ENCODE measurements around the gene SMAD4.

DNA sequence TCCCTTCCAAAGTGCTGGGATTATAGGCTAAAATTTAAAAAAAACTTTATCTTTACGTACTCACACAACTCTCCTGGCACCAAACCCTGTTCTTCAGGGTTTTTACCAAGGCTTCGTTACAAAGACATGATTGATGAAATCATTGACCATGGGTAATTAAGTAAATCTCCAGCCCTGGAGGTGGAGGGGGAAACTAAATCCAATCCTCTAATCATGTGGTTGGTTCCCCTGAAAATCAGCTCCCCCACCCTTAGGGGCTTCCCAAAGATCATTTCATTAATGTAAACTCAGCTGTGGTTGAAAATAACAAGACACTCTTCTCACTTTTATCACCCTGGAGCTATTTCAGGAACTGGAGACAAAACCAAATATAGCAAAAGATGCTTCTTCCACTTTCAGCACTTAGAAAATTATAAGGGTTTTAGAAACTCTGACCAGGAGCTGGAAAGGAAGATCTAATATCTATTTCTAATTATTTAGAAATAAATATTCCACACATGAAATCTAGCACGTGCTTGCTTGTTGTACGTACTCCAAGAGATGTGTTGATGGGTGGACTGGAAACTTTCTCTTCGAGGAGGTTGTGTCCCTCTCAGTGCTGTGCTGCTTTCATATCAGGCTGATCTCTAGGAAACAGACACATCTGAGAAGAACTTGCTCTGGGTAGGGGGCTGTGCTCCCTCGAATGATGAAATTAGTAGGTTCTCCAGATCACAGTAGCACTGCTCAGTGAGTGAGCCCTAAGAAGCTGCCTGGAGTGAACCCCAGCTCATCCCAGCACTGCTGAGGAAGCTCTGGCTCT, 67.2 kb downstream of the SMAD4 start:
- no peak for TF ChIP-seq POLR2AphosphoS5 (IDR thresholded peaks at IDR 0.05)
- TF ChIP-seq, protein P1, sequence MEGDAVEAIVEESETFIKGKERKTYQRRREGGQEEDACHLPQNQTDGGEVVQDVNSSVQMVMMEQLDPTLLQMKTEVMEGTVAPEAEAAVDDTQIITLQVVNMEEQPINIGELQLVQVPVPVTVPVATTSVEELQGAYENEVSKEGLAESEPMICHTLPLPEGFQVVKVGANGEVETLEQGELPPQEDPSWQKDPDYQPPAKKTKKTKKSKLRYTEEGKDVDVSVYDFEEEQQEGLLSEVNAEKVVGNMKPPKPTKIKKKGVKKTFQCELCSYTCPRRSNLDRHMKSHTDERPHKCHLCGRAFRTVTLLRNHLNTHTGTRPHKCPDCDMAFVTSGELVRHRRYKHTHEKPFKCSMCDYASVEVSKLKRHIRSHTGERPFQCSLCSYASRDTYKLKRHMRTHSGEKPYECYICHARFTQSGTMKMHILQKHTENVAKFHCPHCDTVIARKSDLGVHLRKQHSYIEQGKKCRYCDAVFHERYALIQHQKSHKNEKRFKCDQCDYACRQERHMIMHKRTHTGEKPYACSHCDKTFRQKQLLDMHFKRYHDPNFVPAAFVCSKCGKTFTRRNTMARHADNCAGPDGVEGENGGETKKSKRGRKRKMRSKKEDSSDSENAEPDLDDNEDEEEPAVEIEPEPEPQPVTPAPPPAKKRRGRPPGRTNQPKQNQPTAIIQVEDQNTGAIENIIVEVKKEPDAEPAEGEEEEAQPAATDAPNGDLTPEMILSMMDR (IDR thresholded peaks at IDR 0.05), result no peak
